GM12878 (cell line): ENCODE measurements around the gene OTUB1. TPM values are rescaled to one million over a fixed set of nuclear protein-coding genes. Genes with fewer than 3 reads are reported as not detected.

Experiments
- ATAC-seq: fragments of 200-7000 bp; cut with Tn5 transposase; 3 replicates; pipeline ENCODE4 v1.9.1; 2020; ENCODE audit warnings: mild to moderate bottlenecking, moderate library complexity
- BruUV-seq: library from RNA; stranded (reverse); fragments of 400-500 nt; replicated peaks from 2 replicates; lab custom pipeline; 2021; lab: Mats Ljungman, UMichigan
- CTCF ChIA-PET: fragments of 300-600 bp; sonication (Branson Sonifier 250); formaldehyde crosslinking; extraction: SDS; loops from one replicate; lab custom pipeline; 2021; ENCODE audit warnings: inconsistent platforms; lab: Yijun Ruan, JAX
- POLR2A ChIA-PET: fragments of 350-600 bp; formaldehyde crosslinking; extraction: SDS; loops from one replicate; lab custom pipeline; 2021; ENCODE audit warnings: inconsistent platforms; lab: Charles Lee
- RAD21 ChIA-PET: fragments of 300-600 bp; sonication (Branson Sonifier 250); formaldehyde crosslinking; loops from one replicate; lab custom pipeline; 2023; ENCODE audit warnings: antibody characterized with exemption; ENCODE audit not compliant: unreplicated experiment; lab: Charles Lee
- SMC1A ChIA-PET: fragments of 300-600 bp; sonication (Branson Sonifier 250); formaldehyde crosslinking; loops from one replicate; lab custom pipeline; 2023; ENCODE audit not compliant: unreplicated experiment, uncharacterized antibody; lab: Charles Lee
- DNase-seq: peaks from one replicate; pipeline ENCODE4 v3.0.0-alpha.2; 2011; ENCODE audit warnings: low read depth, low spot score
- FAIRE-seq: peaks from 3 replicates; lab custom pipeline; 2011; peaks lifted over from hg19 to GRCh38; lab: Jason Lieb, UNC
- H2AFZ ChIP-seq: 2 replicates; pipeline ENCODE4 v1.6.0; 2011; ENCODE audit warnings: low read depth, low read length, control low read depth; ENCODE audit not compliant: control insufficient read depth
- H3K27ac ChIP-seq: 2 replicates; pipeline ENCODE4 v1.5.1; 2011; ENCODE audit warnings: control low read depth; ENCODE audit not compliant: control insufficient read depth, insufficient read depth
- H3K27me3 ChIP-seq, 2 experiments: replicated peaks in 1 of 2; 2 replicates each; pipeline versions ENCODE4 v1.6.0 to v1.6.1; 2011; ENCODE audit warnings: low read length in 1 of 2; ENCODE audit not compliant: control insufficient read depth in 2 of 2, insufficient read depth in 2 of 2
- H3K36me3 ChIP-seq, 2 experiments: 2 replicates each; pipeline ENCODE4 v1.5.1; 2011; ENCODE audit warnings: low read length in 1 of 2; ENCODE audit not compliant: control insufficient read depth in 2 of 2, insufficient read depth in 2 of 2
- H3K4me1 ChIP-seq: 2 replicates; pipeline ENCODE4 v1.6.1; 2011; ENCODE audit warnings: mild to moderate bottlenecking, low read length, moderate library complexity, mixed read lengths; ENCODE audit not compliant: control insufficient read depth, insufficient read depth
- H3K4me2 ChIP-seq: 2 replicates; pipeline ENCODE4 v1.6.0; 2011; ENCODE audit warnings: control low read depth; ENCODE audit not compliant: control insufficient read depth, insufficient read depth
- H3K4me3 ChIP-seq: fragments of 200-600 bp; sonication (generic); 2 replicates; pipeline ENCODE4 v1.5.1; 2016
- H3K79me2 ChIP-seq: 2 replicates; pipeline ENCODE4 v1.6.0; 2011; ENCODE audit warnings: low read length; ENCODE audit not compliant: control insufficient read depth, insufficient read depth
- H3K9ac ChIP-seq: 2 replicates; pipeline ENCODE4 v1.8.0; 2011; ENCODE audit warnings: low read length, control low read depth, mixed read lengths; ENCODE audit not compliant: control insufficient read depth, insufficient read depth
- H3K9me3 ChIP-seq: replicated peaks from 3 replicates; pipeline ENCODE4 v1.5.1; 2011; ENCODE audit warnings: mild to moderate bottlenecking, low read length; ENCODE audit not compliant: control insufficient read depth, insufficient read depth
- H4K20me1 ChIP-seq: 2 replicates; pipeline ENCODE4 v1.6.0; 2011; ENCODE audit not compliant: control insufficient read depth, insufficient read depth
- CHD2 ChIP-seq: IDR thresholded peaks from 2 replicates; pipeline ENCODE4 v1.6.1; 2011; ENCODE audit warnings: low read depth, low read length, improper control_type of control experiment, borderline replicate concordance
- CHD4 ChIP-seq: fragments of 200-600 bp; sonication (generic); IDR thresholded peaks from 2 replicates; pipeline ENCODE4 v1.6.1; 2016; ENCODE audit warnings: mild to moderate bottlenecking
- HDAC2 ChIP-seq: fragments of 200-600 bp; sonication (generic); IDR thresholded peaks from 2 replicates; pipeline ENCODE4 v1.6.1; 2017
- JUNB ChIP-seq: IDR thresholded peaks from 2 replicates; pipeline ENCODE4 v1.6.1; 2016; ENCODE audit warnings: antibody characterized with exemption, mild to moderate bottlenecking
- NFYB ChIP-seq: IDR thresholded peaks from 2 replicates; pipeline ENCODE4 v1.6.1; 2011; ENCODE audit warnings: low read depth, mild to moderate bottlenecking, low read length, improper control_type of control experiment, moderate library complexity; ENCODE audit not compliant: insufficient read depth
- NKRF ChIP-seq: fragments of 450-650 bp; conservative IDR thresholded peaks from 2 replicates; pipeline ENCODE4 v1.6.1; 2017; ENCODE audit warnings: mild to moderate bottlenecking, moderate library complexity
- RBBP5 ChIP-seq: fragments of 200-600 bp; sonication (generic); conservative IDR thresholded peaks from 2 replicates; pipeline ENCODE4 v1.6.1; 2016
- SUZ12 ChIP-seq: fragments of 200-600 bp; sonication (generic); IDR thresholded peaks from one replicate; pipeline ENCODE4 v1.6.1; 2018; ENCODE audit warnings: antibody characterized with exemption, mild to moderate bottlenecking; ENCODE audit not compliant: unreplicated experiment
- ZNF24 ChIP-seq: fragments of 450-650 bp; IDR thresholded peaks from 2 replicates; pipeline ENCODE4 v1.6.1; 2017; ENCODE audit warnings: antibody characterized with exemption, mild to moderate bottlenecking
- ZNF274 ChIP-seq: IDR thresholded peaks from one replicate; pipeline ENCODE4 v1.8.0; 2011; ENCODE audit not compliant: insufficient read length, insufficient read depth
- WGBS: methylation state at CpG from one replicate; pipeline ENCODE4 v1.1.6; 2016; ENCODE audit warnings: low lambda C conversion rate; ENCODE audit not compliant: insufficient replicate concordance, insufficient coverage; ENCODE audit errors: missing lambda C conversion rate; 5-methylcytosine and 5-hydroxymethylcytosine counted together
- in situ Hi-C: fragments of 300-500 bp; cut with MboI; formaldehyde crosslinking; loops from 9 replicates; pipeline ENCODE4 v1.14.3; 2018; ENCODE audit warnings: mixed read lengths
- intact Hi-C: fragments of 100-400 bp; cut with micrococcal nuclease; formaldehyde crosslinking; loops from one replicate; pipeline ENCODE4 v1.14.2; 2022; ENCODE audit not compliant: unreplicated experiment
- polyA plus RNA-seq, 11 experiments: library from polyadenylated mRNA; depleted of rRNA in 4 of 11; unstranded in 6 of 11; stranded (reverse) in 5 of 11; fragments of >200 nt; fragmentation: Nextera tagmentation in 4 of 11; fragmentation: Illumina TruSeq in 1 of 11; extraction: Ambion mirVana in 4 of 11; extraction: Trizol in 1 of 11; gene quantifications; 1 replicate in 1 of 11; 2 replicates in 10 of 11; pipeline versions ENCODE4 v1.2.1 to v1.2.3, GENCODE V29; 2011 to 2016; ENCODE audit warnings: inconsistent platforms in 2 of 11, missing spikeins in 2 of 11, low read depth in 1 of 11
- total RNA-seq, 4 experiments: library from RNA; depleted of rRNA in 3 of 4; stranded (reverse); fragments of >200 nt in 3 of 4; fragmentation: Illumina TruSeq in 1 of 4; extraction: Trizol in 1 of 4; gene quantifications; 2 replicates each; pipeline versions ENCODE4 v1.2.1 to v1.2.3, GENCODE V29; 2013 to 2021
- TF ChIP-seq, protein P1 (sequence below): fragments of 450-650 bp; formaldehyde crosslinking; IDR thresholded peaks from 2 replicates; pipeline ENCODE4 v1.4.0; 2022; ENCODE audit warnings: mild to moderate bottlenecking, moderate library complexity

The OTUB1 gene
- total and polyA plus RNA-seq, 10 of the 15 experiments (the other 5 are each of a cell fraction or from before 2014, with no cell fraction given): 49.6 to 225 (median 131) TPM

DNA sequence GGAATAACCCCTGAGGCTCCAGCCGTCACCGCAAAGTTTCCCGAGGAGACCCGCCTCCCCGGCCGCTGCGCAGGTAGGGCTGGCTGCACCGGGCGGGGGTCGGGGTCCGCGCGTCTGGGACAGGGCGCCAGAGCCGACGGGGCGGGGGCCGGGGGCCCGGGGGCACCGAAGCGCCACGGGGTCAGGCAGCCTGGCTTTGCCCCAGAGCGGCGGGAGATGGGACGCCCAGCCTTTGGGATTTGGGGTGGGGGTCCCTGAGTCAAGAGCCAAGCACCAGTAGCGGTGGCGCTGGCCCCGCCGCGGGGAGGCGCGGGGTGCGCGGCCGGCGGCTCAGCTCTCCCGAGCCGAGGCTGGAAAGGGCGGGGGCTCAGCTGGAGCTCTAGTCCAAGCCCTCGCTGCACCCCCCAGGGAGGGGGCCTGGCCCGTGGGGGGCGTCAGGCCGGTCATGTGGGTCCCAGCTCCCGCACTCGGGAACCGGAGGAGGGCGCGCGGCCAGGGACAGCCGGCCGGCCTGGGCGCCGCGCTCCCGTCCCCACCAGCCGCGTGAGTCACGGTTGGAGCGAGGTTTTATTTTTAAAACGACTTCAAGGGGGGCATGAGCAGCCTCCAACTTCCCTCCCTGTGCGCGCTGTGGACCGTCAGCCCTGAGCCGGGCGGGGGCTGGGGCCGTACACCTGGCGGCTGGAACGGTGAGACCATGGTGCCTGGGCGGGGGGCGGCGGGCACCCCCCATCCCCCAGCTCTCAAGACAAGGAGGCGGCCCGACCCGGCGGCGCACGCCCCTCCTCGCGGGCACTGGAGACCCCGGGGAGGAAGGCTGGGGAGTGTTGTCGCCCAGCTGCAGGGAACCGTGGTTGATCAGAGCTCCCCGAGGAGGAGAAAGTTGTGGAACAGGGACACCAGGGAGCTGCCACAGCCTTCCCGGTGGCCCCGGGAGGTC, 50.1 kb downstream of the OTUB1 start:
- no peak overlapping the region for H3K4me2 ChIP-seq
- CTCF ChIA-PET: no interaction called here
- intact Hi-C loops: no loop called here

GRCh38 chr11:64037027-64037634, 50.9 kb downstream of the OTUB1 start:
- Histone ChIP-seq H3K4me2 (no peak overlapping the region), H3K79me2 (no peaks in the 10 kb centered on the region), H3K27ac (no peak overlapping the region), H3K36me3 (no peaks in the 10 kb centered on the region), H3K27me3 (peaks cover 0 to 10% of the 10 kb centered on the region in 2 experiments; a peak in 3 of 4 replicates), H2AFZ (no peak overlapping the region), H3K9ac (no peak overlapping the region), H4K20me1 (peaks cover 4% of the 10 kb centered on the region; the same call in 1 of the 2 replicates), H3K9me3 (no peaks in the 10 kb centered on the region), H3K4me3 (no peak overlapping the region), H3K4me1 (no peaks in the 10 kb centered on the region)
- POLR2A ChIA-PET: no interaction called here
- intact Hi-C loops (no loop called here), in situ Hi-C loops (no loop called here)
- ATAC-seq (no peak), FAIRE-seq (no peak), DNase-seq (no peak)
- no TSS peak for BruUV-seq
- SMC1A ChIA-PET: no interaction called here
- RAD21 ChIA-PET: no interaction called here
- WGBS: 26% methylated on average over 22 of the region's 23 CpGs
- CTCF ChIA-PET: interaction anchor here (1.6 kb wide), 1 partner anchor 9 kb away, joined by 3 read pairs; no protein-coding TSS in a partner anchor
- TF ChIP-seq JUNB: no peak
- TF ChIP-seq ZNF24: no peak
- TF ChIP-seq HDAC2: no peak
- TF ChIP-seq, protein P1, sequence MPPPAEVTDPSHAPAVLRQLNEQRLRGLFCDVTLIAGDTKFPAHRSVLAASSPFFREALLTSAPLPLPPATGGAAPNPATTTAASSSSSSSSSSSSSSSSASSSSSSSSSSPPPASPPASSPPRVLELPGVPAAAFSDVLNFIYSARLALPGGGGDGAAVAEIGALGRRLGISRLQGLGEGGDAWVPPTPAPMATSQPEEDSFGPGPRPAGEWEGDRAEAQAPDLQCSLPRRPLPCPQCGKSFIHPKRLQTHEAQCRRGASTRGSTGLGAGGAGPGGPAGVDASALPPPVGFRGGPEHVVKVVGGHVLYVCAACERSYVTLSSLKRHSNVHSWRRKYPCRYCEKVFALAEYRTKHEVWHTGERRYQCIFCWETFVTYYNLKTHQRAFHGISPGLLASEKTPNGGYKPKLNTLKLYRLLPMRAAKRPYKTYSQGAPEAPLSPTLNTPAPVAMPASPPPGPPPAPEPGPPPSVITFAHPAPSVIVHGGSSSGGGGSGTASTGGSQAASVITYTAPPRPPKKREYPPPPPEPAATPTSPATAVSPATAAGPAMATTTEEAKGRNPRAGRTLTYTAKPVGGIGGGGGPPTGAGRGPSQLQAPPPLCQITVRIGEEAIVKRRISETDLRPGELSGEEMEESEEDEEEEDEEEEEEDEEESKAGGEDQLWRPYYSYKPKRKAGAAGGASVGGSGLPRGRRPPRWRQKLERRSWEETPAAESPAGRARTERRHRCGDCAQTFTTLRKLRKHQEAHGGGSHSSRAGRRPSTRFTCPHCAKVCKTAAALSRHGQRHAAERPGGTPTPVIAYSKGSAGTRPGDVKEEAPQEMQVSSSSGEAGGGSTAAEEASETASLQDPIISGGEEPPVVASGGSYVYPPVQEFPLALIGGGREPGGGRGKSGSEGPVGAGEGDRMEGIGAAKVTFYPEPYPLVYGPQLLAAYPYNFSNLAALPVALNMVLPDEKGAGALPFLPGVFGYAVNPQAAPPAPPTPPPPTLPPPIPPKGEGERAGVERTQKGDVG (CRISPR knock-in tag): no peak
- TF ChIP-seq CHD2: no peak
- TF ChIP-seq NKRF: no peak
- no peak for TF ChIP-seq RBBP5
- TF ChIP-seq ZNF274: no peak
- no peak for TF ChIP-seq CHD4

More for the DNA sequence above, 50.1 kb downstream of the OTUB1 start:
- SMC1A ChIA-PET: no interaction called here
- DNase-seq: no peak
- Histone ChIP-seq H3K79me2 (no peaks in the 10 kb centered on the region), H4K20me1 (peaks cover 4% of the 10 kb centered on the region; the same call in 1 of the 2 replicates), H3K36me3 (no peaks in the 10 kb centered on the region), H3K9me3 (no peaks in the 10 kb centered on the region), H2AFZ (no peak overlapping the region)
- FAIRE-seq: no peak
- TF ChIP-seq SUZ12 (peak; percentile 48), NFYB (no peak)
- TF ChIP-seq, all 136 proteins: peak for 1
- no TSS peak for BruUV-seq
- RAD21 ChIA-PET: no interaction called here
- Histone ChIP-seq H3K27me3 (peaks cover 0 to 10% of the 10 kb centered on the region in 2 experiments; a peak in 3 of 4 replicates), H3K27ac (no peak overlapping the region), H3K4me1 (no peaks in the 10 kb centered on the region), H3K9ac (no peak overlapping the region), H3K4me3 (no peak overlapping the region)
- POLR2A ChIA-PET: no interaction called here
- ATAC-seq: no peak
- in situ Hi-C loops: no loop called here
- WGBS: 14% methylated on average over 62 of the region's 85 CpGs
